Measurements from ENCODE around the gene ANAPC2.

Gene ANAPC2

GRCh38 chr9:137163365-137163715, 25.0 kb downstream of the ANAPC2 start:
- DNase-seq (ENCODE audit: low read depth) = no peak
- no peak overlapping the region for H3K4me3 ChIP-seq (replicated peaks; ENCODE audit: low read depth, low read length)
- no peak for TF ChIP-seq CTCF (IDR thresholded peaks at IDR 0.05; ENCODE audit: low read length, missing control alignments)

- TF ChIP-seq CTCF (IDR thresholded peaks at IDR 0.05; ENCODE audit: low read length, missing control alignments) = no peak
- no peak overlapping the region for H3K4me3 ChIP-seq (replicated peaks; ENCODE audit: low read depth, low read length)
- no peak for DNase-seq (ENCODE audit: low read depth)
Measured at GRCh38 chr9:137162505-137163364, 25.6 kb downstream of the ANAPC2 start.

- DNase-seq (ENCODE audit: low read depth) = no peak
- no peak overlapping the region for H3K4me3 ChIP-seq (replicated peaks; ENCODE audit: low read depth, low read length)
- TF ChIP-seq CTCF (IDR thresholded peaks at IDR 0.05; ENCODE audit: low read length, missing control alignments) = no peak
Measured at GRCh38 chr9:137161558-137162486, 26.5 kb downstream of the ANAPC2 start.

- no peak overlapping the region for H3K4me3 ChIP-seq (replicated peaks; ENCODE audit: low read depth, low read length)
- no peak for DNase-seq (ENCODE audit: low read depth)
- no peak for TF ChIP-seq CTCF (IDR thresholded peaks at IDR 0.05; ENCODE audit: low read length, missing control alignments)
Measured at GRCh38 chr9:137160716-137161557, 27.4 kb downstream of the ANAPC2 start.

GRCh38 chr9:137160054-137160425, 28.3 kb downstream of the ANAPC2 start:
- DNase-seq (ENCODE audit: low read depth) = no peak
- H3K4me3 ChIP-seq (replicated peaks; ENCODE audit: low read depth, low read length) = no peak overlapping the region
- TF ChIP-seq CTCF (IDR thresholded peaks at IDR 0.05; ENCODE audit: low read length, missing control alignments) = no peak
